VCaP (cell line): ENCODE results near the gene CLEC18C.
"Not testable (repeated sequence)": the region's sequence is repeated elsewhere in the genome, so short reads cannot be mapped to it uniquely, and the experiment has no call there.

Experiments
- H3K27ac ChIP-seq: fragments of 450-650 bp; 2 replicates; pipeline ENCODE4 v1.5.1; 2017
- TF ChIP-seq, protein P1 (sequence below): fragments of 450-650 bp; conservative IDR thresholded peaks from 2 replicates; pipeline ENCODE4 v1.5.1; 2017; ENCODE audit warnings: mild to moderate bottlenecking, moderate library complexity

CLEC18C gene

DNA sequence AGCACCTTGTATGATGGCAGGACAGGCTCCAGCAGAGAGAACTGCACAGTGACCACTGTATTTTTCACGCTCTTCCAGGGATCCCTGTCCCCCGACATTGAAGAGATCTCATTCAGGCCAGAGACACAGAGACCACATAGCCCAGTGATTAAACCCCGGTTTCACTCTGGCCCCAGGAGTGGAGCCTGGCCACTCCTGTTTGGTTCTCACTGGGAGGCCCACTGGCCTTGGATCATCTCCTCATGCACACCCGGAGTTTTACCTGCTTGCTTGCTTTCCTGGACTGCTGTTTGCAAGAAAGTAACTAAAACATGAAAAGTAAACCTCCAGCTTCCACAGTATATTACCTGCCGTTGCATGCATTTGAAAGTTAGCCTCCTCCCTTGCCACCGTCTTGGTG, 13.2 kb upstream of the CLEC18C start:
- no peak overlapping the region for H3K27ac ChIP-seq
- TF ChIP-seq, protein P1, sequence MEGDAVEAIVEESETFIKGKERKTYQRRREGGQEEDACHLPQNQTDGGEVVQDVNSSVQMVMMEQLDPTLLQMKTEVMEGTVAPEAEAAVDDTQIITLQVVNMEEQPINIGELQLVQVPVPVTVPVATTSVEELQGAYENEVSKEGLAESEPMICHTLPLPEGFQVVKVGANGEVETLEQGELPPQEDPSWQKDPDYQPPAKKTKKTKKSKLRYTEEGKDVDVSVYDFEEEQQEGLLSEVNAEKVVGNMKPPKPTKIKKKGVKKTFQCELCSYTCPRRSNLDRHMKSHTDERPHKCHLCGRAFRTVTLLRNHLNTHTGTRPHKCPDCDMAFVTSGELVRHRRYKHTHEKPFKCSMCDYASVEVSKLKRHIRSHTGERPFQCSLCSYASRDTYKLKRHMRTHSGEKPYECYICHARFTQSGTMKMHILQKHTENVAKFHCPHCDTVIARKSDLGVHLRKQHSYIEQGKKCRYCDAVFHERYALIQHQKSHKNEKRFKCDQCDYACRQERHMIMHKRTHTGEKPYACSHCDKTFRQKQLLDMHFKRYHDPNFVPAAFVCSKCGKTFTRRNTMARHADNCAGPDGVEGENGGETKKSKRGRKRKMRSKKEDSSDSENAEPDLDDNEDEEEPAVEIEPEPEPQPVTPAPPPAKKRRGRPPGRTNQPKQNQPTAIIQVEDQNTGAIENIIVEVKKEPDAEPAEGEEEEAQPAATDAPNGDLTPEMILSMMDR: no peak

DNA sequence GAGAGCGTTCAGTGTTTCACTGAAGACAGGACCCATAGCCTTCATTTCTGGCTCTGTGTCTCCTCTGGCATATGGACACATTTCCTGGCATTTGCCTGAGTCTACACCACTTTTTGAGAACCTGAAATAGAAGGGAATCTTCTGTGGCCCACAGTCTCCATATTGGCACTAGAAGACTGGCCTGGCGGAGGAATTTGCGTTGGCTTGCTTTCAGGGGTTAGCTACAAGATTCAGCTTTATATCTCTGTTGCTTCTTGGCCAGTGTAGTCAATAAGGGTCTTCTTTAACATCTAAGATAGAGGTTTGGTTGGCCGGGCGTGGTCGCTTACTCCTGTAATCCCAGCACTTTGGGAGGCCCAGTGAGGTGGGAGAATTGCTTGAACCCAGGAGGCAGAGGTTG, 12.8 kb upstream of the CLEC18C start:
- H3K27ac ChIP-seq: no peak overlapping the region
- TF ChIP-seq, protein P1: no peak

DNA sequence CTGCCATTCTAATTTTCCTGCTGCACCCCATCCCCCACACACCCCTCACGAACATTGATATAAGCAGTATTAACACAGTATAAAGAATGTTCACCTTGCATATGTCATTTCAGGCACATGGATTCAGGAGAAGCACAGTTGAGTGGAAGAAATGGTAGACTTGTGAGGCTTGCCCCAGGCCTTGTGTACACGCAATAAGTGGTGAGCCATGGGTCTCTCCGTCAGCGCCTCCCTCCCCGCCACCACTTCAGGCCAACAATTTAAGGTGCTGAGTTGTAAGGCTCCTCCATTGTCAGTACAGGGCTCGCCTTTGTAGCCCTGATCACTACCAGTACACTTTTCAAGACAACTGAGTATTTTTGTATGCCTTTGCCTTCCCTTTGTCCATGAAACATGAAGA, 12.2 kb upstream of the CLEC18C start:
- TF ChIP-seq, protein P1: no peak
- no peak overlapping the region for H3K27ac ChIP-seq

DNA sequence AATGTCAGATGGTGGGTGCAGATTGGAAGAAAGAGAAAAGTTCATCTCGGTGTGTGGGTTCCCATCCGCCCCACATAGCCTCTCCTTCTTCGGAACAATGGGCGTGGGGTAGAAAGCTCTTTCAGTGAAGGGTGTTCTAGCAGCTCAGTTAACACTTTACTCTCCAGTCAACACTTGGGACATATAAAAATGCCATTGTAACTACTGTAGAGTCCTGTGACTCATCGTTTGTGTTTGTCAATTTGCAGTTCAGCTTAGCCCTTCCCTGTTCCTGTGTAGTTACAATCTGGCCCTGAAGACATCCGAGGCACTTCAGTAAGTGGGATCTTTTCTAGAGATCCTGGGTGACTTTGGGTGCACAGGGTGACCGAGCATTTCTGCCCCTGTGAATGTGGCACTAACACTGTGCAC, 11.5 kb upstream of the CLEC18C start:
- TF ChIP-seq, protein P1: no peak
- no peak overlapping the region for H3K27ac ChIP-seq

DNA sequence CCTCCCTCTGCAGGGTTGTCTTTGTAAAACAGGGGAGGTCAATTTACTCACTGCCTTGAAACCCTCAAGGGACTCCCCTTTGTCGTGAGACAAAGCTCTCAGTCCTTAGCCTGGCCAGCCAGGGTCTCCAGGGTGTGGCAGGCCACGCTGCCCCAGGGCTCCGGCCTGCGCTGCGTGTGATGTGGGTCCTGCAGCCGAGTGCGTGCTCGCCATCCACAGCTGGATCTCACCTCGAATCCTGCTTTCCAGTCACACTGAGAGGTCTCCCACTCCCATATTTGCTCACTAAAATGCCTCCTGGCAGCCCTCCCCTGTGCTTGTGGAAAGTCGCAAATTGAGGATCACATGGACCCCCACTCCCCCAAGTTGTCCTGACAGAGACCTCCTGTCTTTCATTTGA, 10.0 kb upstream of the CLEC18C start:
- H3K27ac ChIP-seq: no peak overlapping the region
- TF ChIP-seq, protein P1: no peak

DNA sequence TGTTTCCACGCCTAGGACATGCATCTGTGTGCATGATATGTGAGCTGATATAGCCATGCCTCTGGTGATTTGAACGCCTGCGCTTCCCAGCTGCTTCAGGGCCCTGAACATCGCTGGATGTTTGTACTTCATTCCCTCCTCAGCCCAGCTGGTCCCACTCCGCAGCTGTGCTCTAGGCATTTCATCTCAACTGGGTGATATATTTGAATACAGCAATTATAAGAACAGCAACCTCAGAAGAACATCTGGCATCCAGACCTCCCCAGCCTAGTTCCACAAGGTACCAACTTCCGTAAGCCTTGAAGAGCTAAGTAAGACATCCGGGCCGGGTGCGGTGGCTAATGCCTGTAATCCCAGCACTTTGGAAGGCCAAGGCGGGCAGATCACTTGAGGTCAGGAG, 6.9 kb upstream of the CLEC18C start:
- H3K27ac ChIP-seq: not testable (repeated sequence)

DNA sequence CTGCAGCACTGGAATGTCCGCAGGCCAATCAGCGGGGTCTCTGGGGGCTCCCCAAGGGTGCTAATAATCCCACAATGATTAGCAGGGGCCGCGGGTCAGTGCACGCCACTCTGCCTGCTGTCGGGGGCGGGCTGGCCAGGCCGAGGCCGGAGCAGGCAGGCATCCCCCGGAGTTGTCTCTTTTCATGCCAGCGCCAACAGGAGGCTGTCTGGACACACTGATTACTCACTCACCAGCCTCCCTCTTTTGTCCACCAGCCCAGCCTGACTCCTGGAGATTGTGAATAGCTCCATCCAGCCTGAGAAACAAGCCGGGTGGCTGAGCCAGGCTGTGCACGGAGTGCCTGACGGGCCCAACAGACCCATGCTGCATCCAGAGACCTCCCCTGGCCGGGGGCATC, 329 bp downstream of the CLEC18C start:
- not testable (repeated sequence) for H3K27ac ChIP-seq

DNA sequence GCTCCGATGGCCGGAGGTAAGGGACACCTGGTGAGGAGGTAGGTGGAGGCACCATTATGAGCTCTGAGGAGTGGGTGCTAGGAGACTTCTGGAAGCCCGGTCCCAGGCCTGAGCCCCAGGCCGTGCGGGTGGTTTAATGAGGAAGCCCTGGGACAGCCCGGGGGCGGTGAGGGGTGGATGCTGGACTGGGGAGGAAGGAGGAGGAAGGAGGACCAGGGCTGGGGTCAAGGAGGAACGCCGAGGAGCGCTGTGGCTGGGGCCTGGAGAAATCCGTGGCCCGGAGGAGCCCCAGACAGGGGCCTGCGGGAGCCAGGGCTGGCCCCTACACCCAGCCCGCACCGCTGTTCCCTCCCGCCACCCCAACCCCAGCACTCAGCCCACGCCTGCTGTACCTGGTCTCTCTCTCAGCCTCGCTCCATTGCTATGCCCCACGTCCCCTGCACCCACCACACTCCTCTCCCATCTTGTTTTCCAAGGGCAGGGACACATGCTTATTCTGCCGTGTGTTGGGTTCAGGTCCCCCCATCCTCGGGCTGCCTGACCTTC, 873 bp downstream of the CLEC18C start:
- H3K27ac ChIP-seq: not testable (repeated sequence)

DNA sequence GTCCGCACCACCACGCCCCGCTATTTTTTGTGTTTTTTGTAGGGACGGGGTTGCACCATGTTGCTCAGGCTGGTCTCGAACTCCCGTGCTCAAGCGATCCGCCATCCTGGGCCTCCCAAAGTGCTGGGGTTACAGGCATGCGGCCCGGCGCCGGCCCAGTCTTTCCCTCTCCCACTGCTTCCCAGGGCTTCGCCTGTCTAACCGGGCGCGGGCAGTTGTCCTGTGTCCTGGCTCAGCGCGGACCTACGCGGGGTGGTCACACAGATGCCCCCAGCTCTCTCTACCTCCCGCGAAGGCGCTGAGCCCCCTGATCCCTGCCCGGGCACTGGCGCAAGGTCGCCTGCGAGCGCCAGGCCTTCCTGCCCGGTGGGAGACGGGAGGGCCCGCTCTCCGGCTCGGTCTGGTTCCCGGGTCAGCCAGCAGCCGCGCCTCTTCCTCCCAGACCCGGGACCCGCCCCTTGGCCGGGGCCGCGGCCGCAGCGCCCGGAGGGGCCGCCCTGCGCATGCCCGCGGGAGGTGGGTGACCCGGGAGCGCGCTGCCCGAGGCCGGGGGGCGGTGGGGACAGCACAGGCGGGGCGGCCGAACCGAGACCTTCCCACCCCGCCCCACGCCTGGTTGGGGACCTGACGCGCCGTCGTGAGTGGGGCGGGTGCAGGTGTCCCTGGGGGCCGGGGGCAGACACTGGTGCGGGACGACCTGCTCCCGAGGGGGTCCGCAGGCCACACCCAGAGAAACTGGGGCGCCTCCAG, 14.4 kb downstream of the CLEC18C start:
- H3K27ac ChIP-seq: not testable (repeated sequence)

DNA sequence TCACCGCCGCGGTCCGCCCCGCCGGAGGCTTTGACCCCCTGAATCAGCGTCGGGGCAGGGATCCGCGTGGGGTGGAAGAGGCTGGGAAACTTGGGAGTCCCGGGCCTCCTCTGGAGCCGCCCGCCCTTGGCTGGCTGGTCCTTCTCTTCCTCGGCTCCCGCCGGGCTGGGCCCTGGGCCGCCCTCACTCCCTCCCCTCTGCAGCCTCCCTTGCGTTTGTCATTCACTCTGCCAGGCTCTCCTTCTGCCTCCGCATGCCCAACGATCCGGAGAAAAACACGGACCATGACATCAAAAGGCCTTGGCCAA, 15.0 kb downstream of the CLEC18C start:
- H3K27ac ChIP-seq: not testable (repeated sequence)

DNA sequence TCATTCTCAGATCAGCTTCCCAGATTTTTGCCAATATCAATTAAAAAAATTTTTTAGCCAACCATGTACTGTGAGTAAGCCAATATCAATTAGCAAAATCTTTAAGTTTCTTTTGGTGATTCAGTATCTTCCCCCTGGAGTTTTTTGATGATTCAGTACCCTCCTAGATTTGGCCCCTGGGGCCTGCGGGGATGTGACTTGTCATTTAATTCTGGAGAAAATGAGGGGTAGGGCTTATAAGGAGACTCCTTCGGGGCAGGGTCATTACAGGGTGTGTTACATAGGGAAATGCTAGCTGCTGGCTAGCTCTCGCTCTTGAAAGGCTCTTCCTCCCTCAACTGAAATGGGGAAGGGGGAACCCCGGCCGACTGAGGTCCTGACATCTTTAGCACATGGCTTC, 17.0 kb downstream of the CLEC18C start:
- not testable (repeated sequence) for H3K27ac ChIP-seq

DNA sequence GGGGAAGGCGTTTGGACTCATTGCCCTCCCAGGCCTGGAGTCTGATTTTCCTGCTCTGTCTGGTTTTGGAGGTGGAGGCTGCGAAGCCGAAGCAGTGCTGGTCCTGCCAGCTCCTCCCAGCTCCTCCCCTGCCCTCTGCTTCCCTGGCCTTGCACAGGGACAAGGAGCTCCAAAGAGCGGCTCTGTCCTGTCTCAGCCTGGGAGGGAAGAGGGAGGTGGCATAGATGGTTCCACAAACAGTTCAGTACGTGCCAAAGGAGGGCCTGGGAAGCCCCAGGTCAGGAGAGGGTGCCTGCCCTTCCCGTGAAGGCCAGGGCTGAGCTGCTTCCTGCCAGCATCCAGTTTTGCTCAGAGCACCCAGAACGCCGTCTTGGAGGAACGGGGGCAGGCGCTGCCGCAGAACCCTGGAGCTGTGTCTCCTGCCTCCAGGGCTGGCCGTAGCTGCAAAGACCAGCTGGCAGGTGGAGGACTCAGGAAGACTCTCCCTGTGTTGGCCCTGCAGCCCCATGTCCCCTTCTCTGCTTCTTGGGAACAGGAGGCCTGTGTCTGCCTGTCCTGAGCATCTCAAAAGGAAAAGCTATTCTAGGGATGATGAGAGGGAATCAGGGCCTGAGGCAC, 23.2 kb downstream of the CLEC18C start:
- H3K27ac ChIP-seq: not testable (repeated sequence)

DNA sequence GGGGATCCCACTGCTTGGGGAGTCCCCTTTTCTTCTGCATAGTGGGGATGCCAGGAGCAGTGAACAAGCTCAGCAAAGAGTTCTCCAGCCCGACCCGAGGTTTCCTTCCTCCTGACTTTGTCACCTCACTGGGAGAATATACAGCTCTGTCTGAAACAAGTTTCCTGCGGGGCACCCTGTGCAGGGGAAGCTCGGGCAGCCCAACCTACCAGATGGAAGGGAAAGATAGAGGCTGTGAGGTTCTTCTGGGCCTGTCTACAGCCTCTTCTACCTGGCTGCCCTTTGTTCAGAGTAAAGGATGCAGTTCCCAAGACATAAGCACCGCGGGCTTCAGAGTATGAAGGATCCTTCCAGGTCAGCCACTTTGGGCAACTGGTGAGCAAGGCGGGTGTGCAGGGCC, 24.0 kb downstream of the CLEC18C start:
- not testable (repeated sequence) for H3K27ac ChIP-seq

DNA sequence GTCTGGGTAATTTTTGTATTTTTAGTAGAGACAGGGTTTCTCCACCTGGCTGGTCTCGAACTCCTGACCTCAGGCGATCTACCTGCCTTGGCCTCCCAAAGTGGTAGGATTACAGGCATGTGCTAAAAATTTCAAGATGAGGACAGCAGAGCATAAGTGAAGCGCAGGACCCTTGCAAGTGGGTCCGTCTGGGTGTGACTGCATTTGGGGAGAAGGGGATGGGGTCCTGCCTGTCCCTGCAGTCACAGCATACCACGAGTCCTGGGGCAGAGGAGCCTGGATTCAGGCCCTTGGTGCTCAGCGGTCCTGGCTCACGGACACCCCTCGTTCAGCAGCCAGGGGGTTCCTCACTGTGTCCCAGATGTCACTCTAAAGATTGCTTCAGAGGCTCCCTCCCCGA, 24.6 kb downstream of the CLEC18C start:
- H3K27ac ChIP-seq: not testable (repeated sequence)

DNA sequence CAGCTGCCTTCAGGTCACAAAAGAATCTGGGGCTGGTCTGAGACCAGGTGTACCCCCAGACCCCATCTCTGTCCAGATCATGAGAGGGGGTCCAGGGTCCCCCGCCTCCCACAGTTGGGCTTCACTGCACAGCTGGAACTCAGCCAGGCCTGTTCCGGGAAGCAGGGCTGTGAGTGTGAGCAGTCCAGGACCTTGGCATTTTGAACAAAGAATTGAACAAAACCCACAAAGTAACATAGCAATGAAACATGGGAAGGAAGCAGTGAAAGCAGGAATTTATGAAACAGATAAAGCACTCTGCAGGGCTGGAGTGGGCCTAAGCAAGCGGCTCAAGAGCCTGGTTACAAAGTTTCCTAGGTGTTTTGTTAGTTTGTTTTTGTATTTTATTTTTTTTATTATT, 25.1 kb downstream of the CLEC18C start:
- H3K27ac ChIP-seq: not testable (repeated sequence)

DNA sequence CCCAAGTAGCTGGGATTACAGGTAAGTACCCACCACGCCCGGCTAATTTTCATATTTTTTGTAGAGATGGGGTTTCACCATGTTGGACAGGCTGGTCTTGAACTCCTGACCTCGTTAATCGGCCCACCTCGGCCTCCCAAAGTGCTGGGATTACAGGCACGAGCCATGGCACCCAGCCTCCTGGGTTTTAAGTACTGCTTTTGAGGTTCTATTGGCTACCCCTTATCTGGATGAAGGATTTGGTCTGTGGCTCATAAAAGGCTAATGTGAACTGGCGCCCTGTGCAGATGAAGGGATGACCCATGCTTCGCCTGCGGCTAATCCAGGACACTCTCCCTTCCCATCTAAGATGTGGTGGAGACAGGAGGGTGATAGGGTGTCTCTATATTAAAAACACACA, 25.6 kb downstream of the CLEC18C start:
- H3K27ac ChIP-seq: not testable (repeated sequence)
